IMR-90 (cell line): ENCODE results near the gene GTF3C1. TPM values are rescaled to one million over a fixed set of nuclear protein-coding genes. Genes with fewer than 3 reads are reported as not detected.

Experiments
- ATAC-seq: fragments of 200-7000 bp; cut with Tn5 transposase; 2 replicates; pipeline ENCODE4 v1.9.1; 2020; ENCODE audit warnings: low read depth, mild to moderate bottlenecking, moderate library complexity
- BruUV-seq: library from RNA; stranded (reverse); fragments of 400-500 nt; replicated peaks from 2 replicates; lab custom pipeline; 2021; lab: Mats Ljungman, UMichigan
- CTCF ChIA-PET: fragments of 300-600 bp; formaldehyde crosslinking; extraction: SDS; loops from one replicate; lab custom pipeline; 2021; ENCODE audit warnings: antibody characterized with exemption; lab: Yijun Ruan, JAX
- POLR2A ChIA-PET: fragments of 300-600 bp; sonication (Branson Sonifier 250); formaldehyde crosslinking; loops from one replicate; lab custom pipeline; 2022; ENCODE audit warnings: antibody characterized with exemption; ENCODE audit not compliant: unreplicated experiment; lab: Charles Lee
- DNase-seq: peaks from one replicate; pipeline ENCODE4 v3.0.0; 2013
- H2AFZ ChIP-seq: replicated peaks from 2 replicates; pipeline ENCODE3; 2013; ENCODE audit warnings: low read length, mild to moderate bottlenecking; ENCODE audit not compliant: poor library complexity
- H2AK5ac ChIP-seq: 2 replicates; pipeline ENCODE4 v1.6.1; 2013; ENCODE audit warnings: low read depth, low read length, inconsistent platforms
- H2AK9ac ChIP-seq: replicated peaks from 2 replicates; pipeline ENCODE3; 2013; ENCODE audit warnings: mild to moderate bottlenecking, low read depth, low read length, moderate library complexity; ENCODE audit not compliant: poor library complexity
- H2BK120ac ChIP-seq: 2 replicates; pipeline ENCODE4 v1.6.1; 2013; ENCODE audit warnings: low read depth, low read length, inconsistent platforms
- H2BK15ac ChIP-seq: 3 replicates; pipeline ENCODE4 v1.6.1; 2013; ENCODE audit warnings: low read depth, low read length, inconsistent platforms
- H2BK20ac ChIP-seq: 2 replicates; pipeline ENCODE4 v1.6.1; 2013; ENCODE audit warnings: low read depth, mild to moderate bottlenecking, inconsistent platforms, low read length, moderate library complexity
- H2BK5ac ChIP-seq: 2 replicates; pipeline ENCODE4 v1.6.1; 2013; ENCODE audit warnings: mild to moderate bottlenecking, low read depth, low read length, inconsistent platforms; ENCODE audit not compliant: poor library complexity, severe bottlenecking
- H3K14ac ChIP-seq: replicated peaks from 2 replicates; pipeline ENCODE4 v1.6.1; 2013; ENCODE audit warnings: low read depth, low read length, inconsistent platforms
- H3K18ac ChIP-seq: 2 replicates; pipeline ENCODE4 v1.6.1; 2013; ENCODE audit warnings: low read depth, low read length, control low read depth
- H3K23ac ChIP-seq: 2 replicates; pipeline ENCODE4 v1.6.1; 2013; ENCODE audit warnings: low read depth, low read length, inconsistent platforms
- H3K27ac ChIP-seq: 2 replicates; pipeline ENCODE4 v1.5.1; 2013; ENCODE audit warnings: mild to moderate bottlenecking, control low read depth, low read length; ENCODE audit not compliant: insufficient read depth
- H3K27me3 ChIP-seq: 2 replicates; pipeline ENCODE4 v1.6.1; 2013; ENCODE audit warnings: low read length; ENCODE audit not compliant: control insufficient read depth, insufficient read depth
- H3K36me3 ChIP-seq: 2 replicates; pipeline ENCODE4 v1.6.1; 2013; ENCODE audit warnings: low read length, mixed read lengths; ENCODE audit not compliant: control insufficient read depth, insufficient read depth
- H3K4ac ChIP-seq: 2 replicates; pipeline ENCODE4 v1.6.1; 2013; ENCODE audit warnings: low read depth, low read length, inconsistent platforms
- H3K4me1 ChIP-seq: 2 replicates; pipeline ENCODE4 v1.6.1; 2013; ENCODE audit warnings: low read length, mixed read lengths; ENCODE audit not compliant: control insufficient read depth, insufficient read depth
- H3K4me2 ChIP-seq: 2 replicates; pipeline ENCODE4 v1.6.1; 2013; ENCODE audit warnings: low read depth, mild to moderate bottlenecking, control low read depth, low read length, moderate library complexity
- H3K4me3 ChIP-seq: 2 replicates; pipeline ENCODE4 v1.5.1; 2013; ENCODE audit warnings: low read depth, mild to moderate bottlenecking, control low read depth, low read length, moderate library complexity; ENCODE audit not compliant: insufficient read depth
- H3K56ac ChIP-seq: 2 replicates; pipeline ENCODE4 v1.6.1; 2013; ENCODE audit warnings: low read length, inconsistent platforms; ENCODE audit not compliant: insufficient read depth; ENCODE audit errors: extremely low read depth
- H3K79me1 ChIP-seq, 2 experiments: 2 replicates each; pipeline ENCODE4 v1.6.1; 2013; ENCODE audit warnings: low read length in 2 of 2, inconsistent platforms in 1 of 2, low read depth in 1 of 2
- H3K9ac ChIP-seq: 2 replicates; pipeline ENCODE4 v1.6.1; 2013; ENCODE audit warnings: low read depth, low read length, control low read depth
- H3K9me1 ChIP-seq: 2 replicates; pipeline ENCODE4 v1.6.1; 2013; ENCODE audit warnings: low read length, inconsistent platforms; ENCODE audit not compliant: insufficient read depth
- H3K9me3 ChIP-seq: 2 replicates; pipeline ENCODE4 v1.6.1; 2013; ENCODE audit warnings: low read length; ENCODE audit not compliant: control insufficient read depth, insufficient read depth
- H4K20me1 ChIP-seq: 2 replicates; pipeline ENCODE4 v1.6.1; 2013; ENCODE audit warnings: low read length, inconsistent platforms; ENCODE audit not compliant: insufficient read depth
- H4K5ac ChIP-seq: 2 replicates; pipeline ENCODE4 v1.6.1; 2013; ENCODE audit warnings: mild to moderate bottlenecking, low read depth, low read length, control low read depth
- H4K8ac ChIP-seq, 2 experiments: 2 replicates each; pipeline ENCODE4 v1.6.1; 2013; ENCODE audit warnings: low read depth in 2 of 2, low read length in 2 of 2, control low read depth in 1 of 2, inconsistent platforms in 1 of 2
- H4K91ac ChIP-seq: 2 replicates; pipeline ENCODE4 v1.6.1; 2013; ENCODE audit warnings: low read depth, low read length, inconsistent platforms; ENCODE audit not compliant: insufficient read depth
- CHD1 ChIP-seq: IDR thresholded peaks from 2 replicates; pipeline ENCODE4 v1.6.1; 2012; ENCODE audit warnings: low read depth, low read length, improper control_type of control experiment
- FOS ChIP-seq: fragments of 150-350 bp; IDR thresholded peaks from 2 replicates; pipeline ENCODE4 v1.6.1; 2016; ENCODE audit warnings: low read depth, low read length
- MAFK ChIP-seq: IDR thresholded peaks from 2 replicates; pipeline ENCODE4 v1.6.1; 2012; ENCODE audit warnings: low read depth, low read length, improper control_type of control experiment
- MAZ ChIP-seq: IDR thresholded peaks from 2 replicates; pipeline ENCODE4 v1.6.1; 2012; ENCODE audit warnings: low read depth, mild to moderate bottlenecking, low read length, improper control_type of control experiment, moderate library complexity, borderline replicate concordance
- MXI1 ChIP-seq: IDR thresholded peaks from 2 replicates; pipeline ENCODE4 v1.6.1; 2012; ENCODE audit warnings: low read depth, mild to moderate bottlenecking, low read length, moderate library complexity, borderline replicate concordance
- NFE2L2 ChIP-seq: fragments of 150-350 bp; IDR thresholded peaks from 2 replicates; pipeline ENCODE4 v1.6.1; 2016; ENCODE audit warnings: low read depth, mild to moderate bottlenecking, low read length
- POLR2A ChIP-seq: IDR thresholded peaks from 2 replicates; pipeline ENCODE4 v1.6.1; 2012; ENCODE audit warnings: mild to moderate bottlenecking, low read depth, low read length
- RAD21 ChIP-seq: IDR thresholded peaks from 2 replicates; pipeline ENCODE4 v1.6.1; 2012; ENCODE audit warnings: low read length, improper control_type of control experiment
- RCOR1 ChIP-seq: IDR thresholded peaks from 2 replicates; pipeline ENCODE4 v1.6.1; 2012; ENCODE audit warnings: mild to moderate bottlenecking, low read length, improper control_type of control experiment; ENCODE audit not compliant: insufficient replicate concordance
- RFX5 ChIP-seq: IDR thresholded peaks from 2 replicates; pipeline ENCODE4 v1.8.0; 2012; ENCODE audit warnings: low read depth, mild to moderate bottlenecking, low read length, moderate library complexity
- SMC3 ChIP-seq: fragments of 150-350 bp; IDR thresholded peaks from 2 replicates; pipeline ENCODE4 v1.6.1; 2016; ENCODE audit warnings: low read depth, mild to moderate bottlenecking, antibody characterized with exemption, low read length, moderate library complexity
- USF2 ChIP-seq: fragments of 150-350 bp; IDR thresholded peaks from 2 replicates; pipeline ENCODE4 v1.6.1; 2017; ENCODE audit warnings: mild to moderate bottlenecking, antibody characterized with exemption, low read length, low read depth
- WGBS, 2 experiments: methylation state at CpG; one replicate each; pipeline versions ENCODE4 v1.1.5 to v1.1.7; 2013; ENCODE audit warnings: missing lambda C conversion rate in 2 of 2; ENCODE audit not compliant: insufficient read length in 1 of 2; ENCODE audit errors: extremely low coverage in 2 of 2; 5-methylcytosine and 5-hydroxymethylcytosine counted together
- dilution Hi-C: fragments of 300-500 bp; cut with HindIII; formaldehyde crosslinking; loops from one replicate; pipeline ENCODE4 v1.14.3; 2018; ENCODE audit warnings: low sequenced_read_pairs; ENCODE audit not compliant: unreplicated experiment
- in situ Hi-C: fragments of 300-500 bp; cut with MboI; formaldehyde crosslinking; loops from 3 replicates; pipeline ENCODE4 v1.14.3; 2019; ENCODE audit warnings: low sequenced_read_pairs, inconsistent platforms, mixed read lengths
- intact Hi-C: fragments of 100-400 bp; cut with micrococcal nuclease; formaldehyde crosslinking; loops from 2 replicates; pipeline ENCODE4 v1.10.0; 2022
- polyA plus RNA-seq, 3 experiments: library from polyadenylated mRNA; depleted of rRNA; stranded (reverse); fragments of >200 nt; gene quantifications; 2 replicates each; pipeline ENCODE4 v1.2.3, GENCODE V29; 2012; ENCODE audit warnings: low replicate concordance in 1 of 3
- total RNA-seq: library from RNA; depleted of rRNA; stranded (reverse); fragments of >200 nt; gene quantifications from 2 replicates; pipeline ENCODE4 v1.2.3, GENCODE V29; 2012
- TF ChIP-seq, protein P1 (sequence below): conservative IDR thresholded peaks from 2 replicates; pipeline ENCODE4 v1.5.1; 2012; ENCODE audit warnings: mild to moderate bottlenecking, low read depth, low read length, improper control_type of control experiment
- TF ChIP-seq, protein P2 (sequence below): fragments of 150-350 bp; IDR thresholded peaks from 2 replicates; pipeline ENCODE4 v1.6.1; 2016; ENCODE audit warnings: low read depth, mild to moderate bottlenecking, low read length, moderate library complexity, borderline replicate concordance

Gene GTF3C1
- total and polyA plus RNA-seq, 2 of the 4 experiments (the other 2 are of a cell fraction): 50.8 to 68.1 TPM

DNA sequence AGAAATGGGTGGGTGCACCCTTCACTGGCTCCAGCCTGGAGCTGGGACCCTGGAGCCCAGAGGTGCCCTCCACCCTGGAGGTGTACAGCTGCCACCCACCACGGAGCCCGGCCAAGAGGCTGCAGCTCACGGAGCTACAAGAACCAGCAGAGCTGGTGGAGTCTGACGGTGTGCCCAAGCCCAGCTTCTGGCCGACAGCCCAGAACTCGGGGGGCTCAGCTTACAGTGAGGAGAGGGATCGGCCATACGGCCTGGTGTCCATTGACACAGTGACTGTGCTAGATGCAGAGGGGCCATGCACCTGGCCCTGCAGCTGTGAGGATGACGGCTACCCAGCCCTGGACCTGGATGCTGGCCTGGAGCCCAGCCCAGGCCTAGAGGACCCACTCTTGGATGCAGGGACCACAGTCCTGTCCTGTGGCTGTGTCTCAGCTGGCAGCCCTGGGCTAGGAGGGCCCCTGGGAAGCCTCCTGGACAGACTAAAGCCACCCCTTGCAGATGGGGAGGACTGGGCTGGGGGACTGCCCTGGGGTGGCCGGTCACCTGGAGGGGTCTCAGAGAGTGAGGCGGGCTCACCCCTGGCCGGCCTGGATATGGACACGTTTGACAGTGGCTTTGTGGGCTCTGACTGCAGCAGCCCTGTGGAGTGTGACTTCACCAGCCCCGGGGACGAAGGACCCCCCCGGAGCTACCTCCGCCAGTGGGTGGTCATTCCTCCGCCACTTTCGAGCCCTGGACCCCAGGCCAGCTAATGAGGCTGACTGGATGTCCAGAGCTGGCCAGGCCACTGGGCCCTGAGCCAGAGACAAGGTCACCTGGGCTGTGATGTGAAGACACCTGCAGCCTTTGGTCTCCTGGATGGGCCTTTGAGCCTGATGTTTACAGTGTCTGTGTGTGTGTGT lies 100.9 kb downstream of the GTF3C1 start:
- dilution Hi-C loops: no loop called here
- intact Hi-C loops: no loop called here
- Histone ChIP-seq H3K4me2 (no peak overlapping the region), H2BK5ac (no peak overlapping the region), H3K14ac (no peak overlapping the region), H3K18ac (no peak overlapping the region), H4K5ac (no peak overlapping the region), H3K9me3 (peaks cover 11% of the 10 kb centered on the region), H3K27ac (no peak overlapping the region), H2AK5ac (no peak overlapping the region), H3K27me3 (no peaks in the 10 kb centered on the region), H3K79me1 (no peaks in the 10 kb centered on the region), H2AK9ac (no peak overlapping the region), H3K36me3 (peaks cover 2% of the 10 kb centered on the region; the same call in 1 of the 2 replicates), H3K23ac (no peak overlapping the region), H4K8ac (no peak overlapping the region), H2BK20ac (no peak overlapping the region), H3K4me1 (peaks cover 5% of the 10 kb centered on the region), H3K56ac (no peak overlapping the region), H3K9ac (no peak overlapping the region), H2AFZ (no peak overlapping the region), H2BK15ac (no peak overlapping the region), H2BK120ac (no peak overlapping the region), H4K20me1 (no peaks in the 10 kb centered on the region), H3K9me1 (0 out of 2 replicates have a peak, but pooled peaks cover 3% of the 10 kb centered on the region), H4K91ac (no peak overlapping the region), H3K4ac (no peak overlapping the region), H3K4me3 (no peak overlapping the region)
- WGBS, 2 experiments: 84% methylated on average over 5 of the region's 19 CpGs; no CpG with 5 or more reads in 1 of the 2 experiments
- ATAC-seq: no peak
- no TSS peak for BruUV-seq
- ChIA-PET CTCF (interaction anchor here (0.6 kb wide), 1 partner anchor 61 kb away, joined by 4 read pairs; no protein-coding TSS in a partner anchor), POLR2A (no interaction called here)
- in situ Hi-C loops: no loop called here
- DNase-seq: no peak
- TF ChIP-seq MAZ: no peak
- no peak for TF ChIP-seq MAFK
- TF ChIP-seq SMC3: no peak
- TF ChIP-seq RCOR1: no peak
- TF ChIP-seq, protein P1, sequence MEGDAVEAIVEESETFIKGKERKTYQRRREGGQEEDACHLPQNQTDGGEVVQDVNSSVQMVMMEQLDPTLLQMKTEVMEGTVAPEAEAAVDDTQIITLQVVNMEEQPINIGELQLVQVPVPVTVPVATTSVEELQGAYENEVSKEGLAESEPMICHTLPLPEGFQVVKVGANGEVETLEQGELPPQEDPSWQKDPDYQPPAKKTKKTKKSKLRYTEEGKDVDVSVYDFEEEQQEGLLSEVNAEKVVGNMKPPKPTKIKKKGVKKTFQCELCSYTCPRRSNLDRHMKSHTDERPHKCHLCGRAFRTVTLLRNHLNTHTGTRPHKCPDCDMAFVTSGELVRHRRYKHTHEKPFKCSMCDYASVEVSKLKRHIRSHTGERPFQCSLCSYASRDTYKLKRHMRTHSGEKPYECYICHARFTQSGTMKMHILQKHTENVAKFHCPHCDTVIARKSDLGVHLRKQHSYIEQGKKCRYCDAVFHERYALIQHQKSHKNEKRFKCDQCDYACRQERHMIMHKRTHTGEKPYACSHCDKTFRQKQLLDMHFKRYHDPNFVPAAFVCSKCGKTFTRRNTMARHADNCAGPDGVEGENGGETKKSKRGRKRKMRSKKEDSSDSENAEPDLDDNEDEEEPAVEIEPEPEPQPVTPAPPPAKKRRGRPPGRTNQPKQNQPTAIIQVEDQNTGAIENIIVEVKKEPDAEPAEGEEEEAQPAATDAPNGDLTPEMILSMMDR: no peak
- TF ChIP-seq RAD21: no peak
- TF ChIP-seq POLR2A: no peak
- TF ChIP-seq, protein P2, sequence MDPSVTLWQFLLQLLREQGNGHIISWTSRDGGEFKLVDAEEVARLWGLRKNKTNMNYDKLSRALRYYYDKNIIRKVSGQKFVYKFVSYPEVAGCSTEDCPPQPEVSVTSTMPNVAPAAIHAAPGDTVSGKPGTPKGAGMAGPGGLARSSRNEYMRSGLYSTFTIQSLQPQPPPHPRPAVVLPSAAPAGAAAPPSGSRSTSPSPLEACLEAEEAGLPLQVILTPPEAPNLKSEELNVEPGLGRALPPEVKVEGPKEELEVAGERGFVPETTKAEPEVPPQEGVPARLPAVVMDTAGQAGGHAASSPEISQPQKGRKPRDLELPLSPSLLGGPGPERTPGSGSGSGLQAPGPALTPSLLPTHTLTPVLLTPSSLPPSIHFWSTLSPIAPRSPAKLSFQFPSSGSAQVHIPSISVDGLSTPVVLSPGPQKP: no peak
- no peak for TF ChIP-seq FOS
- TF ChIP-seq USF2: no peak
- no peak for TF ChIP-seq RFX5
- TF ChIP-seq NFE2L2: no peak
- no peak for TF ChIP-seq MXI1
- TF ChIP-seq CHD1: no peak
